Transverse colon (tissue), 4 donors: ENCODE measurements around the gene COX8A. TPM values are rescaled to one million over a fixed set of nuclear protein-coding genes. Genes with fewer than 3 reads are reported as not detected.

Experiments used
- DNase-seq: peaks from one replicate; pipeline ENCODE4 v3.0.0-alpha.2; 2019
- H3K27ac ChIP-seq, 4 donors: fragments of 200-600 bp; sonication (generic); 2 replicates each; pipeline ENCODE4 v1.5.1; 2016 to 2018; ENCODE audit warnings: inconsistent platforms in 4 of 4
- H3K27me3 ChIP-seq: fragments of 200-600 bp; sonication (generic); 2 replicates; pipeline ENCODE4 v1.5.1; 2017; ENCODE audit warnings: inconsistent platforms
- H3K36me3 ChIP-seq, 4 donors: fragments of 200-600 bp; sonication (generic); 2 replicates each; pipeline ENCODE4 v1.5.1; 2017 to 2019; ENCODE audit warnings: inconsistent platforms in 4 of 4
- H3K4me1 ChIP-seq, 4 donors: fragments of 200-600 bp; sonication (generic); 2 replicates each; pipeline ENCODE4 v1.5.1; 2017 to 2020; ENCODE audit warnings: inconsistent platforms in 4 of 4
- H3K4me3 ChIP-seq, 4 donors: fragments of 200-600 bp; sonication (generic); 1 replicate in 1 of 4; 2 replicates in 3 of 4; pipeline versions ENCODE4 v1.5.1 to v1.6.1; 2017 to 2019; ENCODE audit warnings: inconsistent platforms in 4 of 4
- H3K9me3 ChIP-seq, 2 donors: fragments of 200-600 bp; sonication (generic); 2 replicates each; pipeline ENCODE4 v1.5.1; 2017 to 2019; ENCODE audit warnings: inconsistent platforms in 2 of 2
- CTCF ChIP-seq, 5 experiments: fragments of 200-600 bp in 3 of 5; fragments of 450-650 bp in 2 of 5; sonication (generic) in 3 of 5; IDR thresholded peaks; 1 replicate in 2 of 5; 2 replicates in 3 of 5; pipeline ENCODE4 v1.5.1; 2016 to 2017; ENCODE audit warnings: antibody characterized with exemption in 5 of 5, inconsistent platforms in 3 of 5, mild to moderate bottlenecking in 2 of 5, moderate library complexity in 1 of 5
- EP300 ChIP-seq: sonication (generic); formaldehyde crosslinking; IDR thresholded peaks from one replicate; pipeline ENCODE4 v1.6.1; 2017; ENCODE audit warnings: antibody characterized with exemption, low read depth
- POLR2A ChIP-seq: fragments of 450-650 bp; IDR thresholded peaks from one replicate; pipeline ENCODE4 v1.6.1; 2016; ENCODE audit warnings: antibody characterized with exemption, mild to moderate bottlenecking, moderate library complexity
- POLR2AphosphoS5 ChIP-seq, 3 donors: sonication (generic); formaldehyde crosslinking; IDR thresholded peaks; one replicate each; pipeline ENCODE4 v1.6.1; 2016; ENCODE audit warnings: antibody characterized with exemption in 3 of 3
- WGBS, 2 donors: methylation state at CpG; one replicate each; pipeline ENCODE4 v1.1.5; 2018; ENCODE audit warnings: low coverage in 1 of 2; 5-methylcytosine and 5-hydroxymethylcytosine counted together
- in situ Hi-C, 4 donors: fragments of 200-750 bp; cut with MboI; loops; one replicate each; pipeline versions ENCODE4 v1.15.0 to v1.15.1; 2017; ENCODE audit warnings: low sequenced_read_pairs in 3 of 4, low pct_ligation_motif_present in 1 of 4, low pct_unique_long_range_greater_than_20kb in 1 of 4
- intact Hi-C: fragments of 100-400 bp; cut with DNase I; formaldehyde crosslinking; loops from one replicate; pipeline ENCODE4 v1.15.1; 2023; ENCODE audit warnings: low total_unique reads
- total RNA-seq, 4 donors: library from RNA; depleted of rRNA; stranded (reverse); fragments of >200 nt; gene quantifications; one replicate each; pipeline ENCODE4 v1.1.0, GENCODE V29; 2016

The COX8A gene
- total RNA-seq, 4 donors from 2014 or later: 471 to 1,475 (median 1,057) TPM

- Histone ChIP-seq H3K4me1 (peaks cover 0 to 7% (median 4%) of the 10 kb centered on the region in 4 donors), H3K27me3 (no peaks in the 10 kb centered on the region), H3K27ac (no peak overlapping the region), H3K4me3 (no peak overlapping the region), H3K36me3 (no peaks in the 10 kb centered on the region), H3K9me3 (no peaks in the 10 kb centered on the region)
- intact Hi-C loops (no loop called here), in situ Hi-C loops (no loop called here)
- no peak for DNase-seq
- 70 to 83% methylated on average over 1 of the region's 1 CpG for WGBS, 2 donors
- no peak for TF ChIP-seq POLR2AphosphoS5 (IDR thresholded peaks at IDR 0.05)
- no peak for TF ChIP-seq EP300
- TF ChIP-seq POLR2A: no peak
- no peak for TF ChIP-seq CTCF (IDR thresholded peaks at IDR 0.05)
Observed at GRCh38 chr11:63933459-63933858, 41.0 kb upstream of the COX8A start.

- DNase-seq: peak; percentile 32
- Histone ChIP-seq H3K27ac (peak overlapping the region; percentile 76 to 83 (median 80)), H3K27me3 (no peaks in the 10 kb centered on the region), H3K4me3 (peak overlapping the region; percentile 26 to 79 (median 50)), H3K36me3 (no peaks in the 10 kb centered on the region), H3K4me1 (peaks cover 0 to 38% (median 18%) of the 10 kb centered on the region in 4 donors), H3K9me3 (no peaks in the 10 kb centered on the region)
- intact Hi-C loops: no loop called here
- no peak for TF ChIP-seq POLR2A
- TF ChIP-seq EP300: no peak
- TF ChIP-seq CTCF (IDR thresholded peaks at IDR 0.05): no peak
- WGBS, 2 donors: 19 to 24% methylated on average over 23 to 30 of the region's 30 CpGs
- in situ Hi-C loops: no loop called here
Observed at GRCh38 chr11:63937713-63938478, 36.5 kb upstream of the COX8A start.

GRCh38 chr11:63938479-63939396 is 35.7 kb upstream of the COX8A start, which contains the start of gene NAA40:
Gene NAA40, plus strand, starts transcription at chr11:63939002. Its CDS starts 95 bp downstream, at chr11:63939097.
- H3K4me1 ChIP-seq: peaks cover 3 to 46% (median 18%) of the 10 kb centered on the region in 4 donors
- peak in 1 of 3 donors; percentile 44 for TF ChIP-seq POLR2AphosphoS5 (IDR thresholded peaks at IDR 0.05)
- no peak for TF ChIP-seq EP300
- TF ChIP-seq CTCF (IDR thresholded peaks at IDR 0.05): peak in 1 of 5 experiments; percentile 18
- no peaks in the 10 kb centered on the region for H3K27me3 ChIP-seq
- no peaks in the 10 kb centered on the region for H3K36me3 ChIP-seq
- intact Hi-C loops (no loop called here), in situ Hi-C loops (no loop called here)
- peak within 1 kb of the TSS; percentile 49 to 79 (median 62) for H3K4me3 ChIP-seq
- WGBS, 2 donors: 1% methylated on average over 46 of the region's 92 CpGs; no CpG with 5 or more reads in 1 of the 2 donors
- H3K9me3 ChIP-seq: no peaks in the 10 kb centered on the region
- peak; percentile 94 for DNase-seq
- H3K27ac ChIP-seq: peak within 1 kb of the TSS; percentile 76 to 83 (median 80)

- intact Hi-C loops: no loop called here
- in situ Hi-C loops: no loop called here
- 0 to 7% methylated on average over 6 to 26 of the region's 26 CpGs for WGBS, 2 donors
- Histone ChIP-seq H3K27me3 (no peaks in the 10 kb centered on the region), H3K36me3 (no peaks in the 10 kb centered on the region), H3K4me3 (peak overlapping the region; percentile 49 to 79 (median 62)), H3K27ac (peak overlapping the region; percentile 76 to 83 (median 80)), H3K9me3 (no peaks in the 10 kb centered on the region), H3K4me1 (peaks cover 5 to 51% (median 18%) of the 10 kb centered on the region in 4 donors)
- peak; percentile 26 for DNase-seq
- peak in 1 of 5 experiments; percentile 11 for TF ChIP-seq CTCF (IDR thresholded peaks at IDR 0.05)
- TF ChIP-seq EP300: no peak
Observed at GRCh38 chr11:63939397-63939891, 35.0 kb upstream of the COX8A start.
